CD4-positive, alpha-beta T cell treated with Interleukin-1 beta for 1 hour (primary cell): ENCODE results near the gene PRR29.

ENCODE experiments used
- DNase-seq, 2 donors: peaks; one replicate each; pipeline ENCODE4 v3.0.0-alpha.2; 2020 to 2022

The PRR29 gene

GRCh38 chr17:64016974-64017373 is 18.8 kb downstream of the PRR29 start:
- no peak for DNase-seq

GRCh38 chr17:64017381-64017980 is 19.3 kb downstream of the PRR29 start:
- no peak for DNase-seq

GRCh38 chr17:64019551-64019961 is 21.4 kb downstream of the PRR29 start:
- peak in 1 of 2 donors; percentile 35 for DNase-seq

- peak; percentile 95 to 96 for DNase-seq
Observed at GRCh38 chr17:64020056-64020766, 22.1 kb downstream of the PRR29 start, which contains the start of gene ICAM2. ICAM2 (minus strand) TSS chr17:64020633; CDS start chr17:64006691, 13,942 bp downstream.

GRCh38 chr17:64022611-64023063 is 24.5 kb downstream of the PRR29 start:
- no peak for DNase-seq

GRCh38 chr17:64024215-64024654 is 26.1 kb downstream of the PRR29 start:
- no peak for DNase-seq

GRCh38 chr17:64024781-64025731 is 26.9 kb downstream of the PRR29 start:
- peak; percentile 40 to 69 for DNase-seq

GRCh38 chr17:64025732-64026294 is 27.7 kb downstream of the PRR29 start:
- DNase-seq = peak; percentile 95

GRCh38 chr17:64028874-64029464 is 30.8 kb downstream of the PRR29 start:
- peak; percentile 74 to 81 for DNase-seq

GRCh38 chr17:64032081-64032480 is 33.9 kb downstream of the PRR29 start:
- DNase-seq = no peak

- DNase-seq = no peak
Observed at GRCh38 chr17:64036198-64036922, 38.2 kb downstream of the PRR29 start.

- no peak for DNase-seq
Observed at GRCh38 chr17:64037180-64037579, 39.0 kb downstream of the PRR29 start.

GRCh38 chr17:64037802-64038201 is 39.7 kb downstream of the PRR29 start:
- no peak for DNase-seq

- no peak for DNase-seq
Observed at GRCh38 chr17:64038331-64039105, 40.4 kb downstream of the PRR29 start.

GRCh38 chr17:64039106-64039400 is 40.9 kb downstream of the PRR29 start:
- DNase-seq = no peak

GRCh38 chr17:64040206-64040605 is 42.1 kb downstream of the PRR29 start:
- DNase-seq = no peak

GRCh38 chr17:64041912-64042311 is 43.8 kb downstream of the PRR29 start:
- DNase-seq = no peak

- DNase-seq = no peak
Observed at GRCh38 chr17:64042700-64043485, 44.7 kb downstream of the PRR29 start.

GRCh38 chr17:64045176-64045575 is 47.0 kb downstream of the PRR29 start:
- no peak for DNase-seq

GRCh38 chr17:64048805-64049204 is 50.7 kb downstream of the PRR29 start:
- DNase-seq = no peak
